HG03439 (cell line): ENCODE measurements around the gene ZNF544.
A peak's percentile ranks its signal among the peaks of the same experiment; 100 is the strongest.
"Not testable (repeated sequence)": the region's sequence is repeated elsewhere in the genome, so short reads cannot be mapped to it uniquely, and the experiment has no call there.

Experiments
- ATAC-seq: cut with Tn5 transposase; IDR thresholded peaks from one replicate; pipeline ENCODE4 v1.9.1; 2021; ENCODE audit warnings: mild to moderate bottlenecking, moderate library complexity; ENCODE audit not compliant: unreplicated experiment

The ZNF544 gene

GRCh38 chr19:58252102-58252685 is 23.5 kb downstream of the ZNF544 start:
- no peak for ATAC-seq

DNA sequence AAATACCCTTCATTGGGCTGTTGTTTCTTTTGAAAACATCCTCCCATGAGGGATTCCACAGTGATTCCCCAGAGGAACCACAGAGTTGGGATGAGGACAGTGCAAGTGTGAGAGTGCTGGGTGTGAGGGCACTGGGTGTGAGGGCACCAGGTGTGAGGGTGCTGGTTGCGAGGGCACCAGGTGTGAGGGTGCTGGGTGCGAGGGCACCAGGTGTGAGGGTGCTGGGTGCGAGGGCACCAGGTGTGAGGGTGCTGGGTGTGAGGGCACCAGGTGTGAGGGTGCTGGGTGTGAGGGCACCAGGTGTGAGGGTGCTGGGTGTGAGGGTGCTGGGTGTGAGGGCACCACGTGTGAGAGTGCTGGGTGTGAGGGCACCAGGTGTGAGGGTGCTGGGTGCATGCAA is 29.5 kb downstream of the ZNF544 start:
- ATAC-seq: not testable (repeated sequence)

GRCh38 chr19:58261600-58261967 is 32.9 kb downstream of the ZNF544 start:
- no peak for ATAC-seq

GRCh38 chr19:58261968-58262921 is 33.5 kb downstream of the ZNF544 start:
- no peak for ATAC-seq

GRCh38 chr19:58262922-58263296 is 34.2 kb downstream of the ZNF544 start:
- ATAC-seq: no peak

- ATAC-seq: no peak
These were observed 36.4 kb downstream of the ZNF544 start for GRCh38 chr19:58265100-58265499.

GRCh38 chr19:58268344-58268743 is 39.6 kb downstream of the ZNF544 start:
- no peak for ATAC-seq

DNA sequence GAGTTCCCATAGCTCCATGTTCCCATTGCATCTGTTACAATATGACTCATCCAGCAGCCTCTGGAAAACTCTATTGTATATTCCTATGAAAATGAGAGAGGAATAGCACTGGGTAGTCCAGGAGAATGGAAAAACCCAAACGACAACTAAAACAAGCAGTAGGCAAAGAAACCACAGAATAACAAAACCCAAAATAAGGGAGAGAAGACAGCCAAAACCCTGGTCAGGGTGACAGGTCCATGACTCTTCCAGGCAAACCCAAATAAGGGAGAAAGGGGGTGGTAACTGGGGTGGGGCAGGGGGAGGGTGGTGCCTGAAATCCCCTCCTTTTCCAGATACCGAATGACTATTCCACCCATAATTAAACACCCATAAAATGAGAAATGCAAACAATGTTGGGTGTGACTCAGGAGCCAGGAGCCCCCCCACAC is 46.1 kb downstream of the ZNF544 start:
- ATAC-seq: no peak

GRCh38 chr19:58275564-58275963 is 46.9 kb downstream of the ZNF544 start:
- no peak for ATAC-seq

GRCh38 chr19:58277197-58277596 is 48.5 kb downstream of the ZNF544 start:
- ATAC-seq: no peak

GRCh38 chr19:58277748-58278540 is 49.2 kb downstream of the ZNF544 start:
- ATAC-seq: no peak

DNA sequence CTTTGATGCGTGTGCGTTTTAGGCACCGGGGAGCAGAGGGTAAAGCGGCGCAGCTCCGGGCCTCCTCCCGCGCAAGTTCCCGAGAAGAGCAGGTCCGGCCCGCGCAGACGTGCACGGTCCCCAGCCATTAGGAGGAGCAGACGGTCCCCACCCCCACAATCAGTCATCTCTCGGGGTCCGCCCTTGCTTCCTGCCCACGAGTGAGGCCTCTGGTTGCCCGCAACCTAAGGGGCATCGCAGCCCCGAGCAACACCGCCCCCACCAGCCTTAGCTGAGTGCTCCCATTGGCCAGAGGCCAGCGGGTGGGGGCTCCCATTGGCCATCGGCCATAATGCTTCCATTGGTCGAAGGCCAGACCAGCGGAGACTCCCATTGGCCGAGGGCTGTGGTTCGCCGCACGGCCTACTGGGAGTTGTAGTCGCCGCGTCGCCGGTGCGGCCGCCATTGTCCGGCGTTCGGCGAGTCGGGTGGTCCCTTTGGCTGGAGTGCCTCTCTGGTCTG is 49.9 kb downstream of the ZNF544 start, which contains the start of gene ZNF8:
Gene ZNF8 (plus strand): TSS at position 415 of the 501 bp plus-strand sequence. CDS start 127 bp downstream, outside the sequence.
- peak; percentile 95 for ATAC-seq

DNA sequence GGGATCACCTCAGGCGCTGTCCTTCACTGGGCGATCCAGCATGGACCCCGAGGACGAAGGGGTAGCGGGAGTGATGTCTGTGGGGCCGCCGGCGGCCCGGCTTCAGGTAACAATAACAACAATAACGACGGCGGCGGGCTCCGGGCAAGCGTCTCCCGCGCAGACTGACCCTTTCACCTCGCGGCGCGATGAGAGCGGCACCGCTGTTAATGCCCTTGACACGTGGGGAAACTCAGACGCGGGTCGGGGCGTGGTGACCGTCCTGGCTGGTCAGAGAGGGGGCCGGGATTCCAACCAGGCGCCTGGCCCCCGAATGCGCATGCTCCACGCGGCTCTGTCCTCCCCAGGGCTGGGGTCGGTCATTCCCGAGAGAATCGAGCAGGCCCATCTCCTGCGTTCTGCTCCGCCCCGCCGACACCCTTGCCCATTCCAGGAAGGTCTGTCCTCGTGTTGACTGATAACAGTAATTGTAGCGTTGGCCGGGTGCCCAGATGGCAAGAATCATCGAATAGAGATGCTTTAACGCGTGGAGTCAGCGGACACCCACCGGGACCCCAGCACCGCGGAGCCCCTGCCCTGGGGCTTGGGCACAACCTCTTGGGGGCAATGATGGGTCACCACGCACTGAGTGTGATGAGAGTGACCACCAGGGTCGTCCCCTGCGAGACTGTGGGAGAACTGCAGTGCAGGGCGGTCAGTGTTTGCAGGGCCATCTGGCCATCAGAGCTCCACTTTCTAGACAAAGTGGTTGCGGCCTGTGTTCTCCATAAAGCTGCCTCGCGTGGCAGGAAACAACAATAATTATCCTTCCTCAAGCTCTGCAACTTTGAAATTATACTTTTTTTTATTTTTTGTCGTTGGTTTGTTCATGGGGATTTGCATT is 50.6 kb downstream of the ZNF544 start:
- peak; percentile 29 for ATAC-seq

GRCh38 chr19:58279925-58280316 is 51.2 kb downstream of the ZNF544 start:
- no peak for ATAC-seq

DNA sequence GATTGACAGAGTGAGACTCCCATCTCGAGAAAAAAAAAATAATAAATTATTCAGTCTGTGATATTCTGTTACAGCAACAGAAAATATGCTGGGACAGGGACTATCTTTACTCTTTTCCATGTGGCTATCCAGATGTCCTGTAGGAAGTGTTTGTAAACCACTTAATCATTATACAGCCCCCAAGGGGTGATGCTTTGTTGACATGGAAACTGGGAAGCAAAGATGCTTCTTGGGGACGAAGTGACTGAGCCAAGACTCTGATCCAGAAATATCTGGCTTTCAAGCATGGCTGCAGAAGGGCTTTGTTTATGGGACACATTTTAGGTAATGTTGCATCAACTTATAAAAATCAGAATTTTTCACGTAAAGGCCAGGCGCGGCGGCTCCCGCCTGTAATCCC is 55.5 kb downstream of the ZNF544 start:
- ATAC-seq: no peak

DNA sequence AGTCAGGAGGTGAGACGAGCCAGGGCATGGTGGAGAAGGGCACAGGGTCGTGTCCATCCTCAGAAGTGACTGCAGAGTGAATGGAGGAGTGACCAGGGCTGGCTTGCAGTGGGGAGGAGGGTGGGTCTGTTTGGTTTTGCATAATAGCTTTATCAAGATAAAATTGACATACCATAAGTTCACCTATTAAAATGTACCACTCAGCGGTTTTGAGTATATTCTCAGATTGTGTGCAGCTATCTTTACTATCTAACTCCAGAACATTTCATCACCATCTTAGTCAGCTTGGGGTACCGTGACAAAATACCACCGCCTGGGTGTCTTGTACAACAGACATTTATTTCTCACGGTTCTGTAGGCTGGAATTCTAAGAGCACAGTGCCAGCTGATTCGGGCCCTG is 63.2 kb downstream of the ZNF544 start:
- ATAC-seq: no peak

DNA sequence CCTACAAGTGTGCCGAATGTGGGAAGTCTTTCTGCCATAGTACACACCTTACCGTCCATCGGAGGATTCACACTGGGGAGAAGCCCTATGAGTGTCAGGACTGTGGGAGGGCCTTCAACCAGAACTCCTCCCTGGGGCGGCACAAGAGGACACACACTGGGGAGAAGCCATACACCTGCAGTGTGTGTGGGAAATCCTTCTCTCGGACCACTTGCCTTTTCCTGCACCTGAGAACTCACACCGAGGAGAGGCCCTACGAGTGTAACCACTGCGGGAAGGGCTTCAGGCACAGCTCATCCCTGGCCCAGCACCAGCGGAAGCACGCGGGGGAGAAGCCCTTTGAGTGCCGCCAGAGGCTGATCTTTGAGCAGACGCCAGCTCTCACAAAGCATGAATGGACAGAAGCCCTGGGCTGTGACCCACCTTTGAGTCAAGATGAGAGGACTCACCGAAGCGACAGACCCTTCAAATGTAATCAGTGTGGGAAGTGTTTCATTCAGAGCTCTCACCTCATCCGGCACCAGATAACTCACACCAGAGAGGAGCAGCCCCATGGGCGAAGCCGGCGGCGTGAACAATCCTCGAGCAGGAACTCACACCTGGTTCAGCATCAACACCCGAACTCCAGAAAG is 66.1 kb downstream of the ZNF544 start:
- no peak for ATAC-seq

- no peak for ATAC-seq
These were observed 67.4 kb downstream of the ZNF544 start for GRCh38 chr19:58296104-58296503.

GRCh38 chr19:58300620-58301019 is 71.9 kb downstream of the ZNF544 start:
- no peak for ATAC-seq

DNA sequence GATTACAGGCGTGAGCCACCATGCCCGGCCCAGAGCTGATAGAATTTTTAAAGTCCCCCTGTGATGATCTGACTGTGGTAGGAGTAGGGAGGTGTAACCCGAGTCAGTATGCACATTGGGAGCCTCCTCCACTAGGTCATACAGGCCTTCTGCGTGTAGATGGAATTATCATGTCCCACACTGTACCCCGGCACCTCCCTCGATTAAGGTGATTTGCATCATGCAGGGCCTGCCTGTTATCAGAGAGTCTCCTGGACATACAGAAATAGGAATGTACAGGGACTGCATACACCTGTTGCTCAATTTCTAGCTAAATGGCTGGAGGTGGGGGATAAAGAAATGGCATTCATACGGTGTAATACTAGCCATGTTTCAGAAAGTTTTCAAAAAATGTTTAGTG is 75.5 kb downstream of the ZNF544 start:
- ATAC-seq: no peak
